HepG2 (cell line): Measurements from ENCODE around the gene TRAPPC12.

Experiments used
- NR2C2 ChIP-seq: sonication (generic); formaldehyde crosslinking; IDR thresholded peaks from 2 replicates; pipeline ENCODE4 v1.4.0; 2020; ENCODE audit warnings: missing genetic modification reagents, mild to moderate bottlenecking, moderate library complexity, borderline replicate concordance
- XRCC5 ChIP-seq: fragments of 200-400 bp; formaldehyde crosslinking; optimal IDR thresholded peaks from 2 replicates; pipeline ENCODE3; 2017; ENCODE audit warnings: mild to moderate bottlenecking, low read length

DNA sequence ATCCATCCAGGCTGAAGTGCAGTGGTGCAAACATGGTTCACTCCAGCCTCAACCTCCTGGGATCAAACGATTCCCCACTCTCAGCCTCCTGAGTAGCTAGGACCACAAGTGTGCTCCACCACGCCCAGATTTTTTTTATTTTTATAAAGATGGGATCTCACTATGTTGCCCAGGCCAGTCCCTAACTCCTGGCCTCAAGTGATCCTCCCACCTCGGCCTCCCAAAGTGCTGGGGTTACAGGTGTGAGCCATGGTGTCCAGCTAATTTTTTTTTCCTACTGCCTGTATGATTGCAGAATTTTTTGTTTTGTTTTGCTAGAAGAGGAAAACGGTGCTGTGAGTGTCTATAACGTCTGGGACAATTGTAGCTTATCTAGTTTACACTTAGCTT lies 101.5 kb downstream of the TRAPPC12 start:
- TF ChIP-seq NR2C2 (CRISPR knock-in tag) (no peak), XRCC5 (no peak)
